GM12878 (cell line): Measurements from ENCODE around the gene PSMD1. TPM values are rescaled to one million over a fixed set of nuclear protein-coding genes. Genes with fewer than 3 reads are reported as not detected.

ENCODE experiments used
- BACH1 ChIP-seq: fragments of 450-650 bp; IDR thresholded peaks from 2 replicates; pipeline ENCODE4 v1.6.1; 2017; ENCODE audit warnings: mild to moderate bottlenecking, borderline replicate concordance
- BHLHE40 ChIP-seq, 2 experiments: fragments of 450-650 bp in 1 of 2; IDR thresholded peaks; 2 replicates each; pipeline ENCODE4 v1.6.1; 2011 to 2017; ENCODE audit warnings: low read depth in 2 of 2, borderline replicate concordance in 1 of 2, improper control_type of control experiment in 1 of 2, low read length in 1 of 2, mild to moderate bottlenecking in 1 of 2
- CBX5 ChIP-seq: sonication (generic); IDR thresholded peaks from 2 replicates; pipeline ENCODE4 v1.6.1; 2016; ENCODE audit warnings: low read depth, moderate library complexity, mild to moderate bottlenecking, inconsistent platforms
- E4F1 ChIP-seq: fragments of 450-650 bp; IDR thresholded peaks from 2 replicates; pipeline ENCODE4 v1.6.1; 2018; ENCODE audit warnings: borderline replicate concordance, mild to moderate bottlenecking; ENCODE audit not compliant: partially characterized antibody
- ESRRA ChIP-seq: IDR thresholded peaks from 2 replicates; pipeline ENCODE4 v1.6.1; 2012; ENCODE audit warnings: mild to moderate bottlenecking, low read length, improper control_type of control experiment
- EZH2 ChIP-seq: IDR thresholded peaks from 2 replicates; pipeline ENCODE4 v1.6.1; 2012; ENCODE audit warnings: low read depth, mild to moderate bottlenecking, control low read depth, inconsistent platforms, low read length, borderline replicate concordance; ENCODE audit not compliant: control insufficient read depth
- FOXM1 ChIP-seq: IDR thresholded peaks from 2 replicates; pipeline ENCODE4 v1.6.1; 2012; ENCODE audit warnings: low read depth, mild to moderate bottlenecking, inconsistent platforms, low read length, moderate library complexity
- HDAC2 ChIP-seq: fragments of 200-600 bp; sonication (generic); IDR thresholded peaks from 2 replicates; pipeline ENCODE4 v1.6.1; 2017
- HDAC6 ChIP-seq: fragments of 200-600 bp; sonication (generic); IDR thresholded peaks from one replicate; pipeline ENCODE4 v1.8.0; 2017; ENCODE audit warnings: antibody characterized with exemption; ENCODE audit not compliant: unreplicated experiment
- HSF1 ChIP-seq: fragments of 150-350 bp; IDR thresholded peaks from 2 replicates; pipeline ENCODE4 v1.6.1; 2014; ENCODE audit warnings: mild to moderate bottlenecking, low read depth, low read length
- IKZF2 ChIP-seq, 2 experiments: fragments of 450-650 bp; IDR thresholded peaks; 2 replicates each; pipeline ENCODE4 v1.6.1; 2017; ENCODE audit warnings: mild to moderate bottlenecking in 2 of 2, moderate library complexity in 2 of 2
- MXI1 ChIP-seq: fragments of 150-350 bp; IDR thresholded peaks from 2 replicates; pipeline ENCODE4 v1.6.1; 2011; ENCODE audit warnings: low read depth, mild to moderate bottlenecking, inconsistent platforms, low read length, improper control_type of control experiment
- MYB ChIP-seq: fragments of 150-350 bp; IDR thresholded peaks from 2 replicates; pipeline ENCODE4 v1.6.1; 2014; ENCODE audit warnings: mild to moderate bottlenecking, low read depth, low read length, borderline replicate concordance
- NRF1 ChIP-seq: conservative IDR thresholded peaks from 2 replicates; pipeline ENCODE4 v1.6.1; 2011; ENCODE audit warnings: mild to moderate bottlenecking, low read depth, low read length, improper control_type of control experiment
- POLR2AphosphoS5 ChIP-seq: IDR thresholded peaks from 2 replicates; pipeline ENCODE4 v1.6.1; 2011; ENCODE audit warnings: mild to moderate bottlenecking, low read length, inconsistent platforms
- RAD21 ChIP-seq: IDR thresholded peaks from 2 replicates; pipeline ENCODE4 v1.6.1; 2011; ENCODE audit warnings: mild to moderate bottlenecking, low read depth, low read length, moderate library complexity; ENCODE audit not compliant: insufficient read depth
- SIX5 ChIP-seq: IDR thresholded peaks from 2 replicates; pipeline ENCODE4 v1.6.1; 2011; ENCODE audit warnings: mild to moderate bottlenecking, low read depth, low read length, moderate library complexity; ENCODE audit not compliant: severe bottlenecking
- SMC3 ChIP-seq: IDR thresholded peaks from 2 replicates; pipeline ENCODE4 v1.6.1; 2011; ENCODE audit warnings: low read length, improper control_type of control experiment, borderline replicate concordance
- TARDBP ChIP-seq: IDR thresholded peaks from 2 replicates; pipeline ENCODE4 v1.6.1; 2016; ENCODE audit warnings: borderline replicate concordance
- YBX1 ChIP-seq: fragments of 450-650 bp; IDR thresholded peaks from 2 replicates; pipeline ENCODE4 v1.6.1; 2016; ENCODE audit warnings: antibody characterized with exemption
- YY1 ChIP-seq: IDR thresholded peaks from 2 replicates; pipeline ENCODE4 v1.6.1; 2011; ENCODE audit warnings: low read depth, mild to moderate bottlenecking, low read length
- ZNF384 ChIP-seq: IDR thresholded peaks from 2 replicates; pipeline ENCODE4 v1.6.1; 2012; ENCODE audit warnings: low read depth, mild to moderate bottlenecking, low read length, improper control_type of control experiment, borderline replicate concordance
- polyA plus RNA-seq, 11 experiments: library from polyadenylated mRNA; depleted of rRNA in 4 of 11; unstranded in 6 of 11; stranded (reverse) in 5 of 11; fragments of >200 nt; fragmentation: Nextera tagmentation in 4 of 11; fragmentation: Illumina TruSeq in 1 of 11; extraction: Ambion mirVana in 4 of 11; extraction: Trizol in 1 of 11; gene quantifications; 1 replicate in 1 of 11; 2 replicates in 10 of 11; pipeline versions ENCODE4 v1.2.1 to v1.2.3, GENCODE V29; 2011 to 2016; ENCODE audit warnings: inconsistent platforms in 2 of 11, missing spikeins in 2 of 11, low read depth in 1 of 11
- total RNA-seq, 4 experiments: library from RNA; depleted of rRNA in 3 of 4; stranded (reverse); fragments of >200 nt in 3 of 4; fragmentation: Illumina TruSeq in 1 of 4; extraction: Trizol in 1 of 4; gene quantifications; 2 replicates each; pipeline versions ENCODE4 v1.2.1 to v1.2.3, GENCODE V29; 2013 to 2021
- TF ChIP-seq, protein P1 (sequence below): fragments of 450-650 bp; IDR thresholded peaks from 2 replicates; pipeline ENCODE4 v1.6.1; 2016; ENCODE audit warnings: mild to moderate bottlenecking

Gene PSMD1
- total and polyA plus RNA-seq, 10 of the 15 experiments (the other 5 are each of a cell fraction or from before 2014, with no cell fraction given): 87.4 to 220 (median 139) TPM

DNA sequence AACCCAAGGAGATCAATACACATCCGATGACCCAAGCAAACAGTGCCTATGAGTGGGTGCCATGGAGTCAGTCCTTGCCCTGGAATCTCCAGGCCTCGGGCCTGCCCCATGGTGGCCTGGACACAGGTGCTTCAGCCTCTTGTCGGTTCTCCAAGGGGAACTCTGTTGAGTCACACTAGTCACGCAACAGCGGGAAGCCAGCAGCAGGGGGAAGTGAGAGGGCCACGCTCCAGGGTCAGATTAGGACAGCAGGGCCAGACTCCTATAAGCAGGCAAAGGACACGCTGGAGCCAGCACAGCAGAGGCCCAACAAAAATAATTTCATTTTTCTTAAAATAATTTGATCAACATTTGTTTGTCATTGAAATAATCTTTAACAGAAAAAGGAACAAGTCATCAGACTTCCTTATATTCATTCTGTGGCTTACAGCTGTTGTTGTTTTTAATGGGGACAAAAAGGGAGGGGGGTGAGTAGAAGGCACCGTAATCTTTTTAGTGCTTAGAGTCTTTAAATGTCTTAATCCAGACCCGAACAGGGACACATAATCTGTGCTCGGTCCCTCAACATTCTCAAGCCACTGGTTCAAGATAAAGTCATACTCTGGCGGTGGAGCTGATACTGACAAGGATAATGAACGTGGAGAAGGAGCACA is 125.3 kb downstream of the PSMD1 start (continued):
- TF ChIP-seq ESRRA (no peak), ZNF384 (no peak), BACH1 (peak; percentile 54; the same call in 1 of the 2 replicates), HSF1 (no peak), MXI1 (no peak), YY1 (peak; percentile 73), IKZF2 (IDR thresholded peaks at IDR 0.05) (peak; percentile 91 to 92), BHLHE40 (IDR thresholded peaks at IDR 0.05; ENCODE audit: borderline replicate concordance in 1 of 2, low read depth in 2 of 2, low read length in 1 of 2) (peak in 1 of 2 experiments; percentile 39; a peak in 2 of 4 replicates), MYB (no peak), HDAC6 (no peak), TARDBP (no peak), YBX1 (no peak), NRF1 (no peak), HDAC2 (no peak), E4F1 (no peak), SIX5 (no peak), SMC3 (no peak), FOXM1 (peak; percentile 88), EZH2 (no peak), POLR2AphosphoS5 (no peak), RAD21 (no peak), CBX5 (no peak)
- TF ChIP-seq, protein P1, sequence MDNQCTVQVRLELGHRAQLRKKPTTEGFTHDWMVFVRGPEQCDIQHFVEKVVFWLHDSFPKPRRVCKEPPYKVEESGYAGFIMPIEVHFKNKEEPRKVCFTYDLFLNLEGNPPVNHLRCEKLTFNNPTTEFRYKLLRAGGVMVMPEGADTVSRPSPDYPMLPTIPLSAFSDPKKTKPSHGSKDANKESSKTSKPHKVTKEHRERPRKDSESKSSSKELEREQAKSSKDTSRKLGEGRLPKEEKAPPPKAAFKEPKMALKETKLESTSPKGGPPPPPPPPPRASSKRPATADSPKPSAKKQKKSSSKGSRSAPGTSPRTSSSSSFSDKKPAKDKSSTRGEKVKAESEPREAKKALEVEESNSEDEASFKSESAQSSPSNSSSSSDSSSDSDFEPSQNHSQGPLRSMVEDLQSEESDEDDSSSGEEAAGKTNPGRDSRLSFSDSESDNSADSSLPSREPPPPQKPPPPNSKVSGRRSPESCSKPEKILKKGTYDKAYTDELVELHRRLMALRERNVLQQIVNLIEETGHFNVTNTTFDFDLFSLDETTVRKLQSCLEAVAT: no peak
